Right lung (tissue), 5 donors: ENCODE results near the gene OR10C1. TPM values are rescaled to one million over a fixed set of nuclear protein-coding genes. Genes with fewer than 3 reads are reported as not detected.

ENCODE experiments used
- DNase-seq, 2 donors: peaks; one replicate each; pipeline ENCODE4 v3.0.0-alpha.2; 2013
- polyA plus RNA-seq, 5 donors: library from polyadenylated mRNA; unstranded; fragments of 120-200 nt; gene quantifications; one replicate each; pipeline versions ENCODE4 v1.2.1 to v1.2.3, GENCODE V29; 2013; ENCODE audit warnings: inconsistent platforms in 1 of 5, low replicate concordance in 1 of 5; ENCODE audit not compliant: insufficient read length in 5 of 5, insufficient read depth in 1 of 5

Gene OR10C1
- polyA plus RNA-seq, 5 donors: not detected

GRCh38 chr6:29477923-29478450 is 38.9 kb downstream of the OR10C1 start:
- no peak for DNase-seq

DNA sequence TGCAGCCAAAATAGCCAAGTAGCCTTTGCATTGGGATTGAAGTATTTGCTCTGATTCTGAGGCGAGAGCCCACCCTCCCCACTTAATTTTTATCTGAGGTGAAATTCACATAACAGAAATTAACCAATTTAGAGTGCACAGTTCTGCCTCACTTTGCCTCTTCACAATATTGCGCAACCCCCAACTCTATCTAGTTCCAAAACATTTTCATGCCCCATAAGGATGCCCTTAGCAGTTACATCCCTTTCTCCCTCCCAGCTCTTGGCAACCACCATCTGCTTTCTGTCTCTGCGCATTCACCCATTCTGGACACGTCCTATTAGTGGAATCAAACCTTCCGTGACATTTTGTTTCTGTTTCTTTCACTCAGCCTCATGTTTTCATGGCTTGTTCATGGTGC is 39.6 kb downstream of the OR10C1 start:
- DNase-seq: no peak

DNA sequence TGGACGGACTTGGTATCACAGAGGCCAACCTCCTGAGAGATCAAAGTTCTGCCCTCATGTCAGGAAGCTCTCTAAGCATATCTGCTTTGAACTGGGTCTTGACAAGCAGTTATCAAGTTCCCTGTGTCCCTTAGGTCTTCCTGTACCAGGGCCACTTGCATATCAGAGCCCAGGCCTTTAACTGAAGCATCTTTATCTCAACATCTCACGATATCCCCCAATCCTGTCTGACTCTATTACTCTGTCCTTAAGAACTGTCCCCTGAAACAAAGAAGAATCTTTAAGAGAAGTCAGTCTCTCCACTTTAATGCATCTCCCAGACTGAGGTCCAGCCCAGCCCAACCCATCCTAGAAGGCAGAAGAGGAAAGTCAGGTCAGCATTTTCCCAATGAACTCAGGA is 40.5 kb downstream of the OR10C1 start:
- no peak for DNase-seq

DNA sequence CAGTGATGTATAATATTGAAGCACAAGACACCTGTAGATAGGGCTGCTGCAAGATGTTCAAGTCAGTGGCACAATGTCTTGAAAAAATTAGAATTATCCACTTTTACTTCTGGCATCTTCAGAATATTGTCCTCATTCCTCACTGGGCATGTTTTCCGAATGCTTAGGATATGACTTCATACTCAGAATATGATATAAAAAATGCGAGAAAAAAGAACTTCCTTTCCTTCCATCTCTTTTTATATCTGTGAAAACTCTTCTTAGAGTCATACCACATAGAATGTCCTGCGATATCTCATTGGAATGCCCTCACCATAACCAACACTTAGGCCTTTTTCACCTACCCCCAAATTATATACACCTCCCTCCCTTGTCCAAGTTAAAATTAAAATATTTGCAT is 44.1 kb downstream of the OR10C1 start:
- no peak for DNase-seq

- no peak for DNase-seq
Observed at GRCh38 chr6:29483735-29484134, 44.6 kb downstream of the OR10C1 start.

DNA sequence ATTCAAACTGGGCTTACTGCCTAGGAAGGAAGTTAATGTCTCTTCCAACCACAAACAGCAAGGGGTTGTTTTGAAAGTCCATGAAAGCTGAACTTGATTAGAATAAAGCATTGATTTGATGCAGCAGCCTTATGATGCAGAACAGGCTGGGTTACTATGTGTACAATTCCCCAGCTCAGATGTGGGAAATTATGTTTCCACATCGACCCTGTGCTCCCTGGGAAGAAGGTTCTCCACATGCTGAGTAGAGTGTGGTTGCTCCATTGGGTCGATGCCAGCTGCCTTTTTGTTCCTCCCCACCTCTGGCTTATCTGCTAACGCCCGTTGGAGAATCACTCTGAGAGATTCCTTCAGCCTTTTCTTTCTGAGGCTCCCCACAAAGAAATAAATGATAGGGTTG is 47.5 kb downstream of the OR10C1 start:
- DNase-seq: no peak

- DNase-seq: no peak
Observed at GRCh38 chr6:29487131-29487530, 48.0 kb downstream of the OR10C1 start.

DNA sequence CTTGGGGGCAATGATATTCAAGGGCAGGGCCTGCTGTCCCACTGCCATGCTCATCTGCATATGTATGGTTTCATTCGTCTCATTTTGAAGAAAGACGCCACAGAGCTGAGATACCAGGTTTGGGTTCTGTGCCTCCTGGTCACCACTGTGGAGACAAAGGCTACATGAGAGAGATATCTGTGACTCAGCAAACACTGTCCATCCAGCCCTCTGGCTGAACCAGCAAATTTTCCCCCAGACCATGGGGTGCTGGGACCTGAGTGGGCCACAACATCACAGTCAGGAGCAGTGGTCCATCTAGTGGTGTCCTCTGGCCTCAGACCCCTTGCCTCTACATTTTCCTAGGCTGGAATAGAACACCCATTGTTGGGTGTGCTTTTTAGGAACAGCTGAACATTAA is 48.6 kb downstream of the OR10C1 start, which contains the start of gene MAS1L:
Gene MAS1L (minus strand): TSS at position 297 of the 400 bp plus-strand sequence. CDS start 54 bp downstream, at position 243.
- no peak for DNase-seq

DNA sequence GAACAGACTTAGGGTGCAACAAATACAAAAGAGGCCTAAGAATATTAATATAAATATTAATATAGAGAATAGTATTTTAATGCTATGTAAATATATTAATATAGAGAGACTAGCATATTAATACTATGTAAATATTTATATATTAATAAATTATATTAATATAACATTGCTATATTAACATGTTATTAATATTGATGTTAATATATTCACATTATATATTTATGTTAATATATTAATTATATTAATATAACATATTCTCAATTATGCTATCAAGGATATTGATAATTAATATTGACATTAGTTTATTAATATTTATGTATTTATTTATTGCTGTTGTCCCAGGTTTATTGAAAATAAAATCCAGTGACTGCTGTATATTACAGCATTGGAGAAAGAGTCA is 49.8 kb downstream of the OR10C1 start:
- no peak for DNase-seq

DNA sequence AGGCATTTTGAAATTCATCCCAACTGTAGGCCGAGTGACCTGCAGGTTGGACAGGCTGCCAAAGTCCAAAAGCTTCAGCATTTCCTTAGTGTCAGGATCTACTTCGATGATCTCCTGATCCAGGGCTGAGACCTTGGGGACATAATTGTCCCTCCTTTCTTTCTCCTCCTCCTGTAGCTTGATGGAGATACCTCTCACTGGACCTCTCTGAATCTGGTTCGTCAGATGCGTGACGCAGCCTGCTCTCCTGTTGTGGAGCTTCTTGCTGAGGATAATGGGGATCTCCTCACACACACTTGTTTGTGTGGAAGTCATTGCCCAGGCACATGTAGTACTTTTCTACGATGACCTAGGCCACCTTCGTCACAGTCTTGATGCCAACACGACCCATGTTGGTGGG is 50.2 kb downstream of the OR10C1 start:
- no peak for DNase-seq

DNA sequence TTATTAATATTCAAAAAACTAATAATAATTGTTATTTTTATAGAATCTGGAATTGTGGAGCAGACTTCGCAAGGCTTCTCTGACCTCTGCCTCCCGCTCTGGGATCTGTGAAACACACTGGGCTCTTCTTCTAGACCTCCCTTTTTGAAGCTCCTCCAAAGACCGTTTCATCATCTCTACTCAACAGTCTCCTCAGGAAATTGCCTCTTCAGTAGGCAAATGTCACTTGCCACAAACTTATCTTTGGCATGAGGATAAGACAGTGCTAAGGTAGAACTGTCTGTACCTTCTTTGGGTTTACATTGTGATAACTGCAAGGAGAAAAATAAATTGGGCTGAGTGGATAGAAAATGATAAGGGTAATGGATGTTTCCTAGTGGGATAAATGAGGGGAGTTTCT is 50.9 kb downstream of the OR10C1 start:
- no peak for DNase-seq

DNA sequence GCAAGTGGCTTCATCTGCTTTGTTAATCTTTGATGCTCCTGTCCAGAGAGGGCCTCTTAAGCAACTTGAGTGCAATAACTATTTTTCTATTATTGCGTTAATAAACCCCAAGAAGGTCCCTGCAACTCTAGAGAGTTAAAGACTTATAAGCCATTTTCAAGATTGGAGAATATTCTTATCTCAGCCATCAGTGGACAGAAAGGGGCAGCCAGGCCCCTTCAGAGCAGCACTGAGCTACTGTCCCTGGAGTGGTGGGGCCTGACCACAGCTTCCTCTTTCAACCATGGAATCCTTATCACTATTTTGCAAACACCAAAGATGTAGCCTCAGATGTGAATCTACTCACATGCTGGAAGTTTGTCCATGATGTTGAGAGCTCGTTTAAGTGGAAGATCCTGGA is 51.4 kb downstream of the OR10C1 start:
- no peak for DNase-seq

Other genes starting within 250 kb of the OR10C1 start
- gene OR14J1, start 137.6 kb upstream of the OR10C1 start, polyA plus RNA-seq: under 1 TPM; 0.05 to 0.12 (median 0.07) TPM
- not detected for gene OR5V1, start 70.4 kb upstream of the OR10C1 start, polyA plus RNA-seq
- not detected for gene OR12D3, start 64.0 kb upstream of the OR10C1 start, polyA plus RNA-seq
- gene OR12D2, start 43.7 kb upstream of the OR10C1 start, polyA plus RNA-seq: not detected
- gene OR12D1, start 24.4 kb upstream of the OR10C1 start, polyA plus RNA-seq: not detected
- gene OR11A1, start 17.8 kb downstream of the OR10C1 start, polyA plus RNA-seq: not detected
- gene OR2H1, start 17.8 kb downstream of the OR10C1 start, polyA plus RNA-seq: not detected
- not detected for gene MAS1L, start 48.6 kb downstream of the OR10C1 start, polyA plus RNA-seq
- gene UBD, start 120.4 kb downstream of the OR10C1 start, polyA plus RNA-seq: 1 to 10 TPM in 3 of 5 donors, under 1 TPM in 2; 0.68 to 2.8 (median 1.6) TPM
- under 1 TPM in 4 of 5 donors, not detected in 1; 0.07 to 0.20 (median 0.17) TPM for gene OR2H2, start 145.8 kb downstream of the OR10C1 start, polyA plus RNA-seq
- gene GABBR1, start 193.9 kb downstream of the OR10C1 start, polyA plus RNA-seq: 100 to 1,000 TPM in 1 of 5 donors, 10 to 100 TPM in 4; 85.5 to 122 (median 88.1) TPM
- gene MOG, start 217.8 kb downstream of the OR10C1 start, polyA plus RNA-seq: under 1 TPM in 1 of 5 donors, not detected in 4; 0.13 TPM
- gene ZFP57, start 241.8 kb downstream of the OR10C1 start, polyA plus RNA-seq: under 1 TPM in 1 of 5 donors, not detected in 4; 0.61 TPM